ENCODE data around the gene PGAM2. TPM values are rescaled to one million over a fixed set of nuclear protein-coding genes. Genes with fewer than 3 reads are reported as not detected.

PGAM2 gene
- total and polyA plus RNA-seq, 7 donors = 214 to 1,581 (median 333) TPM

GRCh38 chr7:44080118-44080517 is 14.8 kb upstream of the PGAM2 start:
- intact Hi-C loops (cut with DNase I) = loop anchor here in 1 of 2 donors (5.0 kb wide), 3 partner anchors 38 to 122 kb away; partner anchors contain the start of genes DBNL, POLD2 and YKT6
- H3K36me3 ChIP-seq (ENCODE audit: insufficient read depth in 1 of 2, low read depth in 1 of 2) = peaks cover 2 to 55% of the 10 kb centered on the region in 2 donors
- WGBS, 3 donors = 55 to 78% (median 59%) methylated on average over 5 of the region's 5 CpGs

GRCh38 chr7:44079331-44080021 is 14.1 kb upstream of the PGAM2 start:
- H3K27ac ChIP-seq = peak overlapping the region; percentile 83
- no peaks in the 10 kb centered on the region for H3K27me3 ChIP-seq (ENCODE audit: insufficient read depth in 3 of 3, low read length in 2 of 3)
- DNase-seq (no peak), ATAC-seq (no peak)
- H3K4me3 ChIP-seq = no peak overlapping the region
- peaks cover 39% of the 10 kb centered on the region for H3K4me1 ChIP-seq
- no peaks in the 10 kb centered on the region for H3K9me3 ChIP-seq
- WGBS, 3 donors = 79 to 85% (median 81%) methylated on average over 10 to 11 of the region's 11 CpGs
- no peak for TF ChIP-seq CTCF (IDR thresholded peaks at IDR 0.05)
- intact Hi-C loops (cut with DNase I) = loop anchor here in 1 of 2 donors (5.0 kb wide), 3 partner anchors 37 to 123 kb away; partner anchors contain the start of genes DBNL, POLD2 and YKT6
- H3K36me3 ChIP-seq (ENCODE audit: insufficient read depth in 1 of 2, low read depth in 1 of 2) = peaks cover 2 to 62% of the 10 kb centered on the region in 2 donors

More at GRCh38 chr7:44080118-44080517, 14.8 kb upstream of the PGAM2 start:
- ATAC-seq = no peak
- Histone ChIP-seq H3K27ac (peak overlapping the region; percentile 83), H3K27me3 (ENCODE audit: insufficient read depth in 3 of 3, low read length in 2 of 3) (no peaks in the 10 kb centered on the region), H3K4me1 (peaks cover 39% of the 10 kb centered on the region), H3K9me3 (no peaks in the 10 kb centered on the region), H3K4me3 (no peak overlapping the region)
- TF ChIP-seq CTCF (IDR thresholded peaks at IDR 0.05) = no peak
- DNase-seq = peak in 1 of 2 donors; percentile 19

- intact Hi-C loops (cut with DNase I) = no loop called here
- 46 to 71% (median 51%) methylated on average over 8 of the region's 8 CpGs for WGBS, 3 donors
- ATAC-seq (peak in 1 of 4 donors; percentile 19), DNase-seq (peak in 1 of 2 donors; percentile 53)
- no peaks in the 10 kb centered on the region for H3K9me3 ChIP-seq
- TF ChIP-seq CTCF (IDR thresholded peaks at IDR 0.05) = no peak
- H3K27me3 ChIP-seq (ENCODE audit: insufficient read depth in 3 of 3, low read length in 2 of 3) = no peaks in the 10 kb centered on the region
- H3K4me3 ChIP-seq = no peak overlapping the region
- H3K27ac ChIP-seq = peak overlapping the region; percentile 83
- peaks cover 48% of the 10 kb centered on the region for H3K4me1 ChIP-seq
- peaks cover 2 to 68% of the 10 kb centered on the region in 2 donors for H3K36me3 ChIP-seq (ENCODE audit: insufficient read depth in 1 of 2, low read depth in 1 of 2)
Measured at GRCh38 chr7:44078521-44078920, 13.2 kb upstream of the PGAM2 start.

- intact Hi-C loops (cut with DNase I) = no loop called here
- no peak for TF ChIP-seq CTCF (IDR thresholded peaks at IDR 0.05)
- 36 to 48% (median 47%) methylated on average over 5 of the region's 5 CpGs for WGBS, 3 donors
- no peaks in the 10 kb centered on the region for H3K27me3 ChIP-seq (ENCODE audit: insufficient read depth in 3 of 3, low read length in 2 of 3)
- ATAC-seq (no peak), DNase-seq (peak in 1 of 2 donors; percentile 25)
- peaks cover 2 to 76% of the 10 kb centered on the region in 2 donors for H3K36me3 ChIP-seq (ENCODE audit: insufficient read depth in 1 of 2, low read depth in 1 of 2)
- no peaks in the 10 kb centered on the region for H3K9me3 ChIP-seq
- no peak overlapping the region for H3K4me3 ChIP-seq
- H3K27ac ChIP-seq = peak overlapping the region; percentile 83
- peaks cover 57% of the 10 kb centered on the region for H3K4me1 ChIP-seq
Measured at GRCh38 chr7:44077681-44078091, 12.3 kb upstream of the PGAM2 start.

Measured in psoas muscle (tissue), 8 donors.